HepG2 (cell line): ENCODE results near the gene MTHFS. TPM values are rescaled to one million over a fixed set of nuclear protein-coding genes. Genes with fewer than 3 reads are reported as not detected.

Experiments
- ATAC-seq: fragments of 200-7000 bp; cut with Tn5 transposase; 3 replicates; pipeline ENCODE4 v1.9.1; 2020; ENCODE audit warnings: mild to moderate bottlenecking, moderate library complexity
- BruUV-seq: library from RNA; stranded (reverse); fragments of 400-500 nt; replicated peaks from 2 replicates; lab custom pipeline; 2021; lab: Mats Ljungman, UMichigan
- CTCF ChIA-PET: fragments of 300-600 bp; formaldehyde crosslinking; extraction: SDS; loops from one replicate; lab custom pipeline; 2021; ENCODE audit warnings: low total read pairs, inconsistent platforms, low intra/inter-chr PET ratio; lab: Yijun Ruan, JAX
- POLR2A ChIA-PET: fragments of 350-600 bp; sonication (Branson Sonifier 250); formaldehyde crosslinking; loops from one replicate; lab custom pipeline; 2020; ENCODE audit warnings: antibody characterized with exemption, inconsistent platforms; lab: Yijun Ruan, JAX
- DNase-seq: peaks from one replicate; pipeline ENCODE4 v3.0.0-alpha.2; 2015; ENCODE audit warnings: low spot score
- FAIRE-seq: peaks from 3 replicates; lab custom pipeline; 2011; peaks lifted over from hg19 to GRCh38; lab: Jason Lieb, UNC
- H2AFZ ChIP-seq: one replicate; pipeline ENCODE4 v1.6.1; 2011; ENCODE audit warnings: low read length, inconsistent platforms
- H3K27ac ChIP-seq: fragments of 300-600 bp; 3 replicates; pipeline ENCODE4 v1.8.0; 2011; ENCODE audit warnings: mixed run types, mild to moderate bottlenecking, mixed read lengths, low read length, inconsistent platforms; ENCODE audit not compliant: insufficient read depth; ENCODE audit errors: extremely low read length
- H3K27me3 ChIP-seq, 2 experiments: fragments of 200-600 bp in 1 of 2; 2 replicates in 1 of 2; 3 replicates in 1 of 2; pipeline versions ENCODE4 v1.6.0 to v1.8.0; 2011; ENCODE audit warnings: low read length in 2 of 2, mild to moderate bottlenecking in 2 of 2, moderate library complexity in 2 of 2, inconsistent platforms in 1 of 2; ENCODE audit not compliant: insufficient read depth in 2 of 2, control insufficient read depth in 1 of 2
- H3K36me3 ChIP-seq, 2 experiments: fragments of 200-600 bp in 1 of 2; replicated peaks in 1 of 2; 2 replicates in 1 of 2; 3 replicates in 1 of 2; pipeline versions ENCODE4 v1.5.1 to v1.8.0; 2011; ENCODE audit warnings: low read length in 2 of 2, inconsistent platforms in 1 of 2; ENCODE audit not compliant: insufficient read depth in 2 of 2, control insufficient read depth in 1 of 2
- H3K4me1 ChIP-seq: 2 replicates; pipeline ENCODE4 v1.5.1; 2012; ENCODE audit warnings: low read length, inconsistent platforms; ENCODE audit not compliant: insufficient read depth
- H3K4me2 ChIP-seq: 2 replicates; pipeline ENCODE4 v1.6.0; 2011; ENCODE audit warnings: low read depth, low read length, inconsistent platforms
- H3K4me3 ChIP-seq, 3 experiments: fragments of 200-600 bp in 1 of 3; sonication (generic), shearing (Covaris generic) in 1 of 3; replicated peaks in 1 of 3; 2 replicates each; pipeline ENCODE4 v1.5.1; 2011 to 2016; ENCODE audit warnings: low read length in 3 of 3, inconsistent platforms in 2 of 3, low read depth in 2 of 3, mild to moderate bottlenecking in 2 of 3, control low read depth in 1 of 3, mixed read lengths in 1 of 3; ENCODE audit not compliant: insufficient read depth in 1 of 3
- H3K79me2 ChIP-seq: one replicate; pipeline ENCODE4 v1.6.1; 2011; ENCODE audit warnings: low read length, inconsistent platforms; ENCODE audit not compliant: insufficient read depth
- H3K9ac ChIP-seq: 2 replicates; pipeline ENCODE4 v1.6.0; 2011; ENCODE audit warnings: mild to moderate bottlenecking, low read depth, low read length, inconsistent platforms; ENCODE audit not compliant: insufficient read depth
- H3K9me3 ChIP-seq: 2 replicates; pipeline ENCODE4 v1.5.1; 2012; ENCODE audit warnings: mild to moderate bottlenecking, low read length
- H4K20me1 ChIP-seq: 2 replicates; pipeline ENCODE4 v1.6.0; 2011; ENCODE audit warnings: inconsistent platforms, mild to moderate bottlenecking, low read length, moderate library complexity; ENCODE audit not compliant: insufficient read depth
- CHD2 ChIP-seq: IDR thresholded peaks from 2 replicates; pipeline ENCODE4 v1.6.1; 2011; ENCODE audit warnings: low read depth, low read length, improper control_type of control experiment
- ETV5 ChIP-seq: IDR thresholded peaks from 2 replicates; pipeline ENCODE4 v1.6.1; 2018; ENCODE audit warnings: missing biosample characterization, missing genetic modification reagents, inconsistent platforms, borderline replicate concordance
- FOXK1 ChIP-seq: sonication (generic); formaldehyde crosslinking; IDR thresholded peaks from 2 replicates; pipeline ENCODE4 v1.4.0; 2020; ENCODE audit warnings: low read depth, missing genetic modification reagents, borderline replicate concordance
- GTF2F1 ChIP-seq: fragments of 150-350 bp; IDR thresholded peaks from 2 replicates; pipeline ENCODE4 v1.6.1; 2014; ENCODE audit warnings: low read length
- NFE2 ChIP-seq: sonication (generic); formaldehyde crosslinking; IDR thresholded peaks from 2 replicates; pipeline ENCODE4 v1.4.0; 2020; ENCODE audit warnings: missing genetic modification reagents
- NFYB ChIP-seq: sonication (generic); formaldehyde crosslinking; IDR thresholded peaks from 2 replicates; pipeline ENCODE4 v1.4.0; 2020; ENCODE audit warnings: missing genetic modification reagents
- PCBP2 ChIP-seq: fragments of 200-400 bp; formaldehyde crosslinking; optimal IDR thresholded peaks from 2 replicates; pipeline ENCODE3; 2018; ENCODE audit warnings: low read length, low read depth; ENCODE audit not compliant: poor library complexity, severe bottlenecking
- PLRG1 ChIP-seq: fragments of 450-650 bp; conservative IDR thresholded peaks from 2 replicates; pipeline ENCODE4 v1.6.1; 2016
- RNF2 ChIP-seq: fragments of 450-650 bp; conservative IDR thresholded peaks from 2 replicates; pipeline ENCODE4 v1.6.1; 2016; ENCODE audit warnings: low read depth
- WGBS: methylation state at CpG from one replicate; pipeline ENCODE4 v1.1.6; 2017; ENCODE audit warnings: low lambda C conversion rate; 5-methylcytosine and 5-hydroxymethylcytosine counted together
- in situ Hi-C: cut with HindIII; loops from 2 replicates; pipeline ENCODE4 v1.10.0; 2017; ENCODE audit warnings: low pct_unique_long_range_greater_than_20kb; ENCODE audit not compliant: extremely low pct_ligation_motif_present
- intact Hi-C: fragments of 100-400 bp; cut with micrococcal nuclease; formaldehyde crosslinking; loops from one replicate; pipeline ENCODE4 v1.10.0; 2022; ENCODE audit not compliant: unreplicated experiment
- polyA plus RNA-seq, 8 experiments: library from polyadenylated mRNA; depleted of rRNA in 3 of 8; stranded (reverse) in 7 of 8; unstranded in 1 of 8; fragments of >200 nt; fragmentation: Illumina TruSeq in 4 of 8; extraction: Trizol in 4 of 8; gene quantifications; 2 replicates each; pipeline versions ENCODE4 v1.2.1 to v1.2.3, GENCODE V29; 2011 to 2016; ENCODE audit warnings: low read depth in 4 of 8, missing spikeins in 1 of 8, mixed read lengths in 1 of 8; ENCODE audit not compliant: insufficient read depth in 1 of 8
- total RNA-seq, 5 experiments: library from RNA; depleted of rRNA; stranded (reverse); fragments of >200 nt; fragmentation: Illumina TruSeq; extraction: Trizol; gene quantifications; 2 replicates each; pipeline ENCODE4 v1.2.3, GENCODE V29; 2016; ENCODE audit warnings: low read depth in 1 of 5
- TF ChIP-seq, protein P1 (sequence below): sonication (generic); formaldehyde crosslinking; IDR thresholded peaks from 2 replicates; pipeline ENCODE4 v1.4.0; 2020; ENCODE audit warnings: missing genetic modification reagents
- TF ChIP-seq, protein P2 (sequence below): sonication (generic); formaldehyde crosslinking; IDR thresholded peaks from 2 replicates; pipeline ENCODE4 v1.4.0; 2020; ENCODE audit warnings: missing genetic modification reagents, mild to moderate bottlenecking, borderline replicate concordance
- TF ChIP-seq, protein P3 (sequence below): sonication (generic); formaldehyde crosslinking; IDR thresholded peaks from 2 replicates; pipeline ENCODE4 v1.4.0; 2020; ENCODE audit warnings: missing genetic modification reagents, mild to moderate bottlenecking, borderline replicate concordance
- TF ChIP-seq, protein P4 (sequence below): sonication (generic); formaldehyde crosslinking; IDR thresholded peaks from 2 replicates; pipeline ENCODE4 v1.4.0; 2020; ENCODE audit warnings: missing genetic modification reagents, borderline replicate concordance

The MTHFS gene
- total and polyA plus RNA-seq, 2 of the 13 experiments (the other 11 are each of a cell fraction or from before 2014, with no cell fraction given) = 37.0 to 49.7 TPM

DNA sequence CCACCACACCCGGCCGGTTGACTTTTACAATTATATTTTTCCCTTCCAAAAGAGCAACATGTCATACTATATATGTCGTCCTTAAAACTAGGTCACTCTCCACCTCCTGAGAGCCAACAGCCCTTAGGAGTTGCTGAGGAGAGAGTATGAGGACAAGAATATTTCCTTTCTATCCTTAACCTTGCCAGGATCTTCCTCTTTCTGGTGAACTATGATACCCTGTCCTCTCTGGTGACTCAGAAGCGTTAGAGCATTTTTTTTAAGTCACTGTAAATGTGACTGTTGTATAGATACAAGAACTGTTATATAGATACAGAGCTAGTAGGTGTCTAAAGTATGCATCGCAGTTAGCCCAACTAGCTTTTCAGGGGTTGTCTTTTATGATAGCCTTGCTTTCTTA, 33.7 kb upstream of the MTHFS start (continued):
- no peak for TF ChIP-seq ETV5 (CRISPR knock-in tag)
- TF ChIP-seq, protein P1, sequence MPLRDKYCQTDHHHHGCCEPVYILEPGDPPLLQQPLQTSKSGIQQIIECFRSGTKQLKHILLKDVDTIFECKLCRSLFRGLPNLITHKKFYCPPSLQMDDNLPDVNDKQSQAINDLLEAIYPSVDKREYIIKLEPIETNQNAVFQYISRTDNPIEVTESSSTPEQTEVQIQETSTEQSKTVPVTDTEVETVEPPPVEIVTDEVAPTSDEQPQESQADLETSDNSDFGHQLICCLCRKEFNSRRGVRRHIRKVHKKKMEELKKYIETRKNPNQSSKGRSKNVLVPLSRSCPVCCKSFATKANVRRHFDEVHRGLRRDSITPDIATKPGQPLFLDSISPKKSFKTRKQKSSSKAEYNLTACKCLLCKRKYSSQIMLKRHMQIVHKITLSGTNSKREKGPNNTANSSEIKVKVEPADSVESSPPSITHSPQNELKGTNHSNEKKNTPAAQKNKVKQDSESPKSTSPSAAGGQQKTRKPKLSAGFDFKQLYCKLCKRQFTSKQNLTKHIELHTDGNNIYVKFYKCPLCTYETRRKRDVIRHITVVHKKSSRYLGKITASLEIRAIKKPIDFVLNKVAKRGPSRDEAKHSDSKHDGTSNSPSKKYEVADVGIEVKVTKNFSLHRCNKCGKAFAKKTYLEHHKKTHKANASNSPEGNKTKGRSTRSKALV (CRISPR knock-in tag) = no peak

DNA sequence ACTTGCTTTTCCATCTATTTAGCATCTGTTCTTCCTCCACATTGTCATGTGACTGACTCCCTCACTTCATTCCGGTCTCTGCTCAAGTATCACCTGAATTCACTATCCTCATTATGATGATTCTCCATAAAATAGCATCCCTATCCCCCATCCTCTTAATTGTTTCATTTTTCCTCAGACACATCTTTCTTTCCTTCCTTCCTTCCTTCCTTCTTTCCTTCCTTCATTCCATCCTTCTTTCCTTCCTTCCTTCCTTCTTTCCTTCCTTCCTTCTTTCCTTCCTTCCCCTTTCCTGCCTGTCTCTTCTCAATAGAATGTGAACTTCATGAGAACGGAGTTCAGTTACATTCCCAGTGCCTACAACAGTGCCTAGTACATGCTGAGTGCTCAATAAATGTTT, 32.6 kb upstream of the MTHFS start:
- in situ Hi-C loops = no loop called here
- ATAC-seq (no peak), DNase-seq (no peak), FAIRE-seq (no peak)
- H3K9ac ChIP-seq = no peak overlapping the region
- no peak overlapping the region for H3K4me2 ChIP-seq
- no TSS peak for BruUV-seq
- peaks cover 22% of the 10 kb centered on the region for H3K4me1 ChIP-seq
- H3K27ac ChIP-seq = no peak overlapping the region
- peaks cover 0 to 12% of the 10 kb centered on the region in 2 experiments; a peak in 2 of 5 replicates for H3K27me3 ChIP-seq
- 30% methylated on average over 2 of the region's 2 CpGs for WGBS
- no peaks in the 10 kb centered on the region for H3K9me3 ChIP-seq
- no peaks in the 10 kb centered on the region for H3K36me3 ChIP-seq
- POLR2A ChIA-PET = no interaction called here
- H3K79me2 ChIP-seq = no peaks in the 10 kb centered on the region
- CTCF ChIA-PET = no interaction called here
- no peak overlapping the region for H3K4me3 ChIP-seq
- intact Hi-C loops = no loop called here
- no peaks in the 10 kb centered on the region for H4K20me1 ChIP-seq
- no peak overlapping the region for H2AFZ ChIP-seq
- TF ChIP-seq, protein P2, sequence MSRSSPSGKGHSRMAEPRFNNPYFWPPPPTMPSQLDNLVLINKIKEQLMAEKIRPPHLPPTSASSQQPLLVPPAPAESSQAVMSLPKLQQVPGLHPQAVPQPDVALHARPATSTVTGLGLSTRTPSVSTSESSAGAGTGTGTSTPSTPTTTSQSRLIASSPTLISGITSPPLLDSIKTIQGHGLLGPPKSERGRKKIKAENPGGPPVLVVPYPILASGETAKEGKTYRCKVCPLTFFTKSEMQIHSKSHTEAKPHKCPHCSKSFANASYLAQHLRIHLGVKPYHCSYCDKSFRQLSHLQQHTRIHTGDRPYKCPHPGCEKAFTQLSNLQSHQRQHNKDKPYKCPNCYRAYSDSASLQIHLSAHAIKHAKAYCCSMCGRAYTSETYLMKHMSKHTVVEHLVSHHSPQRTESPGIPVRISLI (CRISPR knock-in tag) = no peak
- TF ChIP-seq PCBP2 = no peak
- no peak for TF ChIP-seq FOXK1 (CRISPR knock-in tag)
- TF ChIP-seq, protein P3, sequence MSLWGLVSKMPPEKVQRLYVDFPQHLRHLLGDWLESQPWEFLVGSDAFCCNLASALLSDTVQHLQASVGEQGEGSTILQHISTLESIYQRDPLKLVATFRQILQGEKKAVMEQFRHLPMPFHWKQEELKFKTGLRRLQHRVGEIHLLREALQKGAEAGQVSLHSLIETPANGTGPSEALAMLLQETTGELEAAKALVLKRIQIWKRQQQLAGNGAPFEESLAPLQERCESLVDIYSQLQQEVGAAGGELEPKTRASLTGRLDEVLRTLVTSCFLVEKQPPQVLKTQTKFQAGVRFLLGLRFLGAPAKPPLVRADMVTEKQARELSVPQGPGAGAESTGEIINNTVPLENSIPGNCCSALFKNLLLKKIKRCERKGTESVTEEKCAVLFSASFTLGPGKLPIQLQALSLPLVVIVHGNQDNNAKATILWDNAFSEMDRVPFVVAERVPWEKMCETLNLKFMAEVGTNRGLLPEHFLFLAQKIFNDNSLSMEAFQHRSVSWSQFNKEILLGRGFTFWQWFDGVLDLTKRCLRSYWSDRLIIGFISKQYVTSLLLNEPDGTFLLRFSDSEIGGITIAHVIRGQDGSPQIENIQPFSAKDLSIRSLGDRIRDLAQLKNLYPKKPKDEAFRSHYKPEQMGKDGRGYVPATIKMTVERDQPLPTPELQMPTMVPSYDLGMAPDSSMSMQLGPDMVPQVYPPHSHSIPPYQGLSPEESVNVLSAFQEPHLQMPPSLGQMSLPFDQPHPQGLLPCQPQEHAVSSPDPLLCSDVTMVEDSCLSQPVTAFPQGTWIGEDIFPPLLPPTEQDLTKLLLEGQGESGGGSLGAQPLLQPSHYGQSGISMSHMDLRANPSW (CRISPR knock-in tag) = no peak
- TF ChIP-seq NFE2 (CRISPR knock-in tag) = no peak
- no peak for TF ChIP-seq GTF2F1
- TF ChIP-seq CHD2 = no peak
- TF ChIP-seq, protein P4, sequence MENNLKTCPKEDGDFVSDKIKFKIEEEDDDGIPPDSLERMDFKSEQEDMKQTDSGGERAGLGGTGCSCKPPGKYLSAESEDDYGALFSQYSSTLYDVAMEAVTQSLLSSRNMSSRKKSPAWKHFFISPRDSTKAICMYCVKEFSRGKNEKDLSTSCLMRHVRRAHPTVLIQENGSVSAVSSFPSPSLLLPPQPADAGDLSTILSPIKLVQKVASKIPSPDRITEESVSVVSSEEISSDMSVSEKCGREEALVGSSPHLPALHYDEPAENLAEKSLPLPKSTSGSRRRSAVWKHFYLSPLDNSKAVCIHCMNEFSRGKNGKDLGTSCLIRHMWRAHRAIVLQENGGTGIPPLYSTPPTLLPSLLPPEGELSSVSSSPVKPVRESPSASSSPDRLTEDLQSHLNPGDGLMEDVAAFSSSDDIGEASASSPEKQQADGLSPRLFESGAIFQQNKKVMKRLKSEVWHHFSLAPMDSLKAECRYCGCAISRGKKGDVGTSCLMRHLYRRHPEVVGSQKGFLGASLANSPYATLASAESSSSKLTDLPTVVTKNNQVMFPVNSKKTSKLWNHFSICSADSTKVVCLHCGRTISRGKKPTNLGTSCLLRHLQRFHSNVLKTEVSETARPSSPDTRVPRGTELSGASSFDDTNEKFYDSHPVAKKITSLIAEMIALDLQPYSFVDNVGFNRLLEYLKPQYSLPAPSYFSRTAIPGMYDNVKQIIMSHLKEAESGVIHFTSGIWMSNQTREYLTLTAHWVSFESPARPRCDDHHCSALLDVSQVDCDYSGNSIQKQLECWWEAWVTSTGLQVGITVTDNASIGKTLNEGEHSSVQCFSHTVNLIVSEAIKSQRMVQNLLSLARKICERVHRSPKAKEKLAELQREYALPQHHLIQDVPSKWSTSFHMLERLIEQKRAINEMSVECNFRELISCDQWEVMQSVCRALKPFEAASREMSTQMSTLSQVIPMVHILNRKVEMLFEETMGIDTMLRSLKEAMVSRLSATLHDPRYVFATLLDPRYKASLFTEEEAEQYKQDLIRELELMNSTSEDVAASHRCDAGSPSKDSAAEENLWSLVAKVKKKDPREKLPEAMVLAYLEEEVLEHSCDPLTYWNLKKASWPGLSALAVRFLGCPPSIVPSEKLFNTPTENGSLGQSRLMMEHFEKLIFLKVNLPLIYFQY (CRISPR knock-in tag) = no peak
- TF ChIP-seq RNF2 = no peak
- no peak for TF ChIP-seq PLRG1
- TF ChIP-seq NFYB (CRISPR knock-in tag) = no peak
